Liver (tissue), 3 donors: ENCODE measurements around the gene CAPSL.

Experiments
- ATF3 ChIP-seq: IDR thresholded peaks from 2 replicates; pipeline ENCODE4 v1.6.1; 2016; ENCODE audit warnings: antibody characterized with exemption
- CTCF ChIP-seq: fragments of 150-350 bp; IDR thresholded peaks from 2 replicates; pipeline ENCODE4 v1.5.1; 2017; ENCODE audit warnings: improper control_type of control experiment, low read depth, low read length; ENCODE audit not compliant: missing input control
- JUND ChIP-seq, 2 donors: IDR thresholded peaks; 2 replicates each; pipeline ENCODE4 v1.6.1; 2016; ENCODE audit warnings: antibody characterized with exemption in 2 of 2
- MAX ChIP-seq: IDR thresholded peaks from 2 replicates; pipeline ENCODE4 v1.6.1; 2016; ENCODE audit warnings: antibody characterized with exemption
- RAD21 ChIP-seq, 2 donors: IDR thresholded peaks; 2 replicates each; pipeline ENCODE4 v1.6.1; 2016; ENCODE audit warnings: antibody characterized with exemption in 2 of 2, mild to moderate bottlenecking in 2 of 2
- REST ChIP-seq: IDR thresholded peaks from 2 replicates; pipeline ENCODE4 v1.6.1; 2016; ENCODE audit warnings: antibody characterized with exemption, mild to moderate bottlenecking
- RXRA ChIP-seq, 2 donors: IDR thresholded peaks; 2 replicates each; pipeline ENCODE4 v1.6.1; 2017 to 2018; ENCODE audit warnings: antibody characterized with exemption in 2 of 2, mild to moderate bottlenecking in 1 of 2
- SP1 ChIP-seq: IDR thresholded peaks from 2 replicates; pipeline ENCODE4 v1.6.1; 2018; ENCODE audit warnings: antibody characterized with exemption, mild to moderate bottlenecking
- TAF1 ChIP-seq: conservative IDR thresholded peaks from 2 replicates; pipeline ENCODE4 v1.6.1; 2016; ENCODE audit warnings: antibody characterized with exemption, mild to moderate bottlenecking
- YY1 ChIP-seq: IDR thresholded peaks from 2 replicates; pipeline ENCODE4 v1.6.1; 2016; ENCODE audit warnings: antibody characterized with exemption, mild to moderate bottlenecking
- donor health status: healthy.
- donor health status: healthy.

- TF ChIP-seq TAF1: no peak
- TF ChIP-seq CTCF: no peak
- TF ChIP-seq JUND (IDR thresholded peaks at IDR 0.05): no peak
- no peak for TF ChIP-seq SP1
- no peak for TF ChIP-seq ATF3
- no peak for TF ChIP-seq RAD21 (IDR thresholded peaks at IDR 0.05)
- no peak for TF ChIP-seq REST
- no peak for TF ChIP-seq RXRA (IDR thresholded peaks at IDR 0.05)
- no peak for TF ChIP-seq YY1
- TF ChIP-seq MAX: no peak
Observed at GRCh38 chr5:35921930-35922329, 16.5 kb downstream of the CAPSL start.
